Calu3 (cell line): ENCODE data around the gene ZNF354C. TPM values are rescaled to one million over a fixed set of nuclear protein-coding genes. Genes with fewer than 3 reads are reported as not detected.

Experiments used
- total RNA-seq: library from RNA; stranded (reverse); gene quantifications from 2 replicates; pipeline ENCODE4 v1.2.3, GENCODE V29; 2022

Gene ZNF354C
- total RNA-seq, 1 experiment from 2014 or later, result 2.1 TPM

Other genes starting within 250 kb of the ZNF354C start
- 17.3 and 19.2 TPM in 2 replicates for gene ZNF354B, start 200.4 kb upstream of the ZNF354C start, total RNA-seq
- gene ZFP2, start 164.5 kb upstream of the ZNF354C start, total RNA-seq, result 0.33 and 0.34 TPM in 2 replicates
- gene ZNF454, start 119.2 kb upstream of the ZNF354C start, total RNA-seq, result not detected in 2 replicates
- not detected in 2 replicates for gene GRM6, start 65.1 kb upstream of the ZNF354C start, total RNA-seq
- 1.4 and 2.4 TPM in 2 replicates for gene ZNF879, start 36.6 kb upstream of the ZNF354C start, total RNA-seq